Activated naive CD8-positive, alpha-beta T cell (primary cell): Measurements from ENCODE around the gene RABGAP1.
A peak's percentile ranks its signal among the peaks of the same experiment; 100 is the strongest.

ENCODE experiments used
- H3K27ac Mint-ChIP-seq: one replicate; pipeline ENCODE4 v1.8.0; 2021; ENCODE audit warnings: mixed read lengths
- H3K27me3 Mint-ChIP-seq: one replicate; pipeline ENCODE4 v1.8.0; 2021; ENCODE audit warnings: mixed read lengths
- H3K36me3 Mint-ChIP-seq: one replicate; pipeline ENCODE4 v1.8.0; 2021; ENCODE audit warnings: mixed read lengths
- H3K4me1 Mint-ChIP-seq: one replicate; pipeline ENCODE4 v1.8.0; 2021; ENCODE audit warnings: low read depth, mixed read lengths
- H3K4me3 Mint-ChIP-seq: one replicate; pipeline ENCODE4 v1.8.0; 2021; ENCODE audit warnings: mild to moderate bottlenecking, mixed read lengths
- H3K9me3 Mint-ChIP-seq: one replicate; pipeline ENCODE4 v1.8.0; 2021; ENCODE audit warnings: low read depth, mixed read lengths

Gene RABGAP1

GRCh38 chr9:123011380-123011779, 70.6 kb downstream of the RABGAP1 start:
- Mint-ChIP-seq H3K36me3 (peaks cover 26% of the 10 kb centered on the region), H3K27me3 (no peaks in the 10 kb centered on the region), H3K9me3 (no peaks in the 10 kb centered on the region), H3K4me3 (no peak overlapping the region), H3K27ac (no peak overlapping the region), H3K4me1 (no peaks in the 10 kb centered on the region)

DNA sequence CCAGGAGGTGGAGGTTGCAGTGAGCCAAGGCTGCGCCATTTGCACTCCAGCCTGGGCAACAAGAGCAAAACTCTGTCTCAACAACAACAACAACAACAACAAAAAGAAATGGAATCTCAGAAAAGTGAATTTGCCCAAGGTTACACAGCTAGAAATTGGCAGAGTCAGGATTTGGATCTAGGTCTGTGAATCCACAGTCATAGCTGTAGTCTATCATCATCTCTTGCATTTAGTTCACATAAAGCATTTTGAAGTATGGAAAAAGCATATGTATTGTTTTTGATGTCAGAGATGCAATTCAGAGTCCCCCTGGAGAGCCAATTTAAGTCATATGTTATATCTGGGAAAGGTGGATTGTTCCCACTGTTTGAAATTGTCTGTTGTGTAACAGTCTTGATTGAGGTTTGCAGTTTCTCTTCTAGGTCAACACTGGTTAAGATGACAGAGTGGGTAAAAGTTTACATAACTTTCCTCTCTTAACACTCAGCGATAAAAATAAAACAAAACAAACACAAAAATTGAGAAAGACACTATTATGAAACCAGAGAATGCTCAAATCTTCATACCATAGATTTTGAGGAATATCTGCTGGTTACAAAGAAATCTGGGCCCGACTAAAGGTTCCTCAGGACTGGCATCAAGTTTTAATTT, 71.2 kb downstream of the RABGAP1 start:
- Mint-ChIP-seq H3K36me3 (peaks cover 26% of the 10 kb centered on the region), H3K9me3 (no peaks in the 10 kb centered on the region), H3K4me3 (no peak overlapping the region), H3K4me1 (no peaks in the 10 kb centered on the region), H3K27me3 (no peaks in the 10 kb centered on the region), H3K27ac (no peak overlapping the region)

DNA sequence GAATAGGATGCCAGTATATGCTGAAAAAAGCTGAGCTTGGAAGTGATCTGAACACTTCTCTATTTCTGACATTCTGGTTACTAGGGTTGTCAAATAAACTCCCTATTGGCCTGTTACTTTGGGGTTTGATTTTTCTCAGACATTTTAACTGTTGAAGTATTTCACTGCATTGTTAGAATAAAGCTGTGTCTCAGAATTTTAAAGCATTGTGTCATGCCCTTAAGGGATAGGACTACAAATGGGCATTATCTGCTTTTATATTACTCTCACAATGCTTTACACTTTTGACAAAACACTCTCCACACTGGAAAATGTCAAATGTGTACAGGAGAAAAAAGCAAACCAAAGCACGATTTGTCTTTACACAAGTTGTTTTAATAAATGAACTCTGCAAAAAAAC, 75.8 kb downstream of the RABGAP1 start:
- H3K27ac Mint-ChIP-seq, result no peak overlapping the region
- H3K4me1 Mint-ChIP-seq, result no peaks in the 10 kb centered on the region
- no peaks in the 10 kb centered on the region for H3K9me3 Mint-ChIP-seq
- peaks cover 33% of the 10 kb centered on the region for H3K36me3 Mint-ChIP-seq
- no peak overlapping the region for H3K4me3 Mint-ChIP-seq
- no peaks in the 10 kb centered on the region for H3K27me3 Mint-ChIP-seq

GRCh38 chr9:123020796-123021195, 80.0 kb downstream of the RABGAP1 start:
- Mint-ChIP-seq H3K27ac (no peak overlapping the region), H3K27me3 (no peaks in the 10 kb centered on the region), H3K4me3 (no peak overlapping the region), H3K36me3 (peaks cover 18% of the 10 kb centered on the region), H3K9me3 (no peaks in the 10 kb centered on the region), H3K4me1 (no peaks in the 10 kb centered on the region)

DNA sequence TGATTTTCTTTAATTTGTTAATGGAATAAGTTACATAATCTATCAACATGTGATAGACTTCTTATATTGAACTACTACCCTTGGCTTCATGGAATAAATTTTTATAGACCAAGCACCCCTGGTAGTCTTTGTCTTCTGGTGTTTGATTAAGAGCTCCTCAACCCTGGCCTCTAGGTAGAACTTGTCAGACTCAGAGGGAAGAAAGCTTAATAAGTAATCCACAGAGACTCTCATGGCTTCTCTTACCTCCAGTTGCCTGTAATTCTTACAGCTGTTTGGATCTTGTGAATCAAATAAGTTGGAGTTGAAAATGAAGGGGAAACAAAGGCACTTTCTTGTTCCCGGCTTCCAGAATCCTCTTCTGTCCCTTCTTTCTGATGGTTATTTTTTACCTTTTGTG, 85.6 kb downstream of the RABGAP1 start:
- Mint-ChIP-seq H3K4me1 (no peaks in the 10 kb centered on the region), H3K4me3 (no peak overlapping the region), H3K36me3 (peaks cover 19% of the 10 kb centered on the region), H3K27ac (no peak overlapping the region), H3K27me3 (no peaks in the 10 kb centered on the region), H3K9me3 (no peaks in the 10 kb centered on the region)

DNA sequence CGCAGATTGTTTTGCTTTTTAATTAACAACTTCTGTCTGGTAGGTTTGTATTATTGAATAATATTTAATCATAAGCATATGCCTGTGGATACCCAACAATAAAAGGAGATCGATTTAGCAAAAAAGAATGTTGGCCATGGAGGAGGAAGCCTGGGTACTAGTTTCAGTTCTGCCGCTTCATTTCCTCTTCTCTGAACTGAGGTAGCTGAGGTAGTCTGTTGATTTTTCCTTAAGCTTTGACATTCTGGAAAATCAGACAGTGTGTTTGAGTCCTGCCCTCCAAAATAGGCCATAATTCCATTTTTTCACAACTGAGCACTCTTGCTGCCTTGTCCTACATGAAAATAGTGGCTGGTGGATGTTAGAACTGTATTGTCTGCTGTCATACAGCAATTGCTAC, 86.7 kb downstream of the RABGAP1 start:
- Mint-ChIP-seq H3K9me3 (no peaks in the 10 kb centered on the region), H3K4me1 (no peaks in the 10 kb centered on the region), H3K27ac (no peak overlapping the region), H3K4me3 (no peak overlapping the region), H3K27me3 (no peaks in the 10 kb centered on the region), H3K36me3 (peaks cover 16% of the 10 kb centered on the region)

GRCh38 chr9:123028136-123028535, 87.3 kb downstream of the RABGAP1 start:
- no peaks in the 10 kb centered on the region for H3K27me3 Mint-ChIP-seq
- no peaks in the 10 kb centered on the region for H3K4me1 Mint-ChIP-seq
- H3K4me3 Mint-ChIP-seq, result no peak overlapping the region
- peaks cover 12% of the 10 kb centered on the region for H3K36me3 Mint-ChIP-seq
- no peak overlapping the region for H3K27ac Mint-ChIP-seq
- H3K9me3 Mint-ChIP-seq, result no peaks in the 10 kb centered on the region

DNA sequence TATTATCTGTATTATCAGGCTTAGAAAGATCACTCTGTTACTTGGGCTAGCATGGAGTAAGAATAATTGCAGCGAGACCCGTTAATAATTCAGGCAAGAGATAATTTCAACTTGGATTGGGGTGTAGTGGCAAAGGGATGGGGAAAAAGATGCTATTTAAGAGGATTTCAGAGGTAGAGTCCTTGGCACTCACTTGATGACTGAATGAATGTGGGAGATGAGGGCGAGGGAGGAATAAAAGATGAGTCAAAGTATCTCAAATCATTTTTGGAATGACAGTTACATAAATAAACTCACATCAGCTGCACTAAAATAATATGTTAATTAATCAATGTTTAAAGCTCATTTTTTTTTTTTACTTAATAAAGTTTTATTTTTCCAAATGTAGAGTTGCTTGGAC, 88.2 kb downstream of the RABGAP1 start:
- Mint-ChIP-seq H3K4me3 (no peak overlapping the region), H3K27ac (no peak overlapping the region), H3K4me1 (peaks cover 4% of the 10 kb centered on the region), H3K27me3 (no peaks in the 10 kb centered on the region), H3K36me3 (peaks cover 12% of the 10 kb centered on the region), H3K9me3 (no peaks in the 10 kb centered on the region)

DNA sequence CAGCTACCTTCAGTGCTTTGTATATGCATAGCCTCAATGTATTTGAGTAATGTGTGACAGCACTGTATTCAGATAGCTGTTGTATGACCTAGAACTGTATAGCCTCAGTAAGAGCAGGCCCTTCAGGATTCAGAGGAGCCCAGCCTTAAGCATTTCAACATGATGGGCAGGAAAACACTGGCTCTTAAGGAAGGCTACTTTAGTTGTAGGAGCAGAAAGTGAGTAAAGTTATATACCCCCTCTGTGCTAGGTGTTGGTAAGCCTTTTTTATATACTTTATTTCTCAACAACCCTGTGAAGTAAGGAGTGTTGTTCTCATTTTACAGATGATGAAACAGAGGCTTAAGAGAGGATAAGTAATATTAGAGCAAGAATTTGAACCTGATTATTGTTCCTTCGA, 91.1 kb downstream of the RABGAP1 start:
- Mint-ChIP-seq H3K4me1 (peaks cover 9% of the 10 kb centered on the region), H3K27me3 (no peaks in the 10 kb centered on the region), H3K36me3 (peaks cover 13% of the 10 kb centered on the region), H3K27ac (no peak overlapping the region), H3K9me3 (no peaks in the 10 kb centered on the region), H3K4me3 (no peak overlapping the region)

GRCh38 chr9:123033352-123033751, 92.5 kb downstream of the RABGAP1 start, which contains the start of gene GPR21:
Gene GPR21 (plus strand): TSS chr9:123033667. CDS start chr9:123034567, 900 bp downstream.
- Mint-ChIP-seq H3K27me3 (no peaks in the 10 kb centered on the region), H3K36me3 (peaks cover 10% of the 10 kb centered on the region), H3K4me3 (no peak within 1 kb of the TSS), H3K4me1 (peaks cover 11% of the 10 kb centered on the region), H3K9me3 (no peaks in the 10 kb centered on the region), H3K27ac (no peak within 1 kb of the TSS)

DNA sequence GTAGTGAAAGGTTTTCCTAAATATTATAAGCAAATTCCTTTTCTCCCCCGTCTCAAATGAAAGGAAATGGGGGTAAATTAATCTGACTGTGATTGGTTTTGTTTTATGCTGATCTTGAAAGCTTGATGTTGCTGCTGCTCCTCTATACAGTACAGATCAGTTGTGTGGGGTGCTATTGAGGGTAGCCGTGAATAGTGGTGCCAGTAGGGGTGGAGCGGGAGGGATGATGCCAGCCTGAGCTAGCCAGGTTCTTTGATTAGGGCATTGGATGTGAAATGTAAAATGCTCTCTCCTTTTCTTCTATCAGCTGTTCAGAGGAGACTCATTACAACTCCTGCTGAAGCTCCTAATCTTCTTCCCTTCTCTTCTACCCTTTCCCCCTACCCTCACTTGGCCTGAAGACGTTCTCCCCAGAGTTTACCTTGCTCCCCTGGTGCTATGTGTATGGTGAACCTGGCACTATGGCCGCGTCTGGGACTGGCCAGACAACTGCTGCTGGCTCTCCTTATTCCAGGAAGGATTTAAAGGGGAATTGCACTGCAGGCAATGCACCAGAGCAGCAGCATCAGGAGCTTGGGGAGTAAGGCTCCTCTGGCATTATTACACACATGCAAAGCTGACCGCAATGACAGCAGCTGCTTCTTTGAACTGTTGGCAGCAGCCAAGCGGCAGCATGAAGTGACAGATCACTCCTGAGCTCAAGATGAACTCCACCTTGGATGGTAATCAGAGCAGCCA, 93.2 kb downstream of the RABGAP1 start:
- H3K27ac Mint-ChIP-seq, result no peak overlapping the region
- H3K36me3 Mint-ChIP-seq, result peaks cover 8% of the 10 kb centered on the region
- H3K9me3 Mint-ChIP-seq, result no peaks in the 10 kb centered on the region
- H3K4me1 Mint-ChIP-seq, result peaks cover 11% of the 10 kb centered on the region
- H3K27me3 Mint-ChIP-seq, result no peaks in the 10 kb centered on the region
- H3K4me3 Mint-ChIP-seq, result no peak overlapping the region

- Mint-ChIP-seq H3K4me1 (peaks cover 11% of the 10 kb centered on the region), H3K9me3 (no peaks in the 10 kb centered on the region), H3K36me3 (peaks cover 8% of the 10 kb centered on the region), H3K4me3 (no peak overlapping the region), H3K27ac (no peak overlapping the region), H3K27me3 (no peaks in the 10 kb centered on the region)
These were observed 94.2 kb downstream of the RABGAP1 start for GRCh38 chr9:123034881-123035510.

DNA sequence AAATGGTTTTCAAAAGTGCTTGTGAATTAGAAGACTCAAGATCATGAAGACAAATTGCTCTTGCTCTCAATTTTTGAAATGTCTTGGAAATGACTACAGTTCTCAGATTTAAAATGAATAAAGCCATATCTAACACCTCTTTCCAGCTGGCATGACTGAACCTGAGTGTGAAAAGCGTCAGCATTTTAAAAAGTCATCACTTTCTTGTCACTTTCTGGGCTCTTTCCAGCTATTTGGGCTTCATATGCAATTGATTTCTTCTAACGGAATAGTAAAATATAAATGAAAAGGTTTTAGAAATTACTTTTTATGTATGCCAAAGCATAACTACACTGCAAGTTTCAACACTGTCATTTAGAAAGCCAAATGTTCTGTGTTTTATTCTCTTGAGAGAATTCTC, 95.0 kb downstream of the RABGAP1 start:
- Mint-ChIP-seq H3K27me3 (no peaks in the 10 kb centered on the region), H3K4me1 (peaks cover 11% of the 10 kb centered on the region), H3K4me3 (no peak overlapping the region), H3K9me3 (no peaks in the 10 kb centered on the region), H3K36me3 (peaks cover 9% of the 10 kb centered on the region), H3K27ac (no peak overlapping the region)

DNA sequence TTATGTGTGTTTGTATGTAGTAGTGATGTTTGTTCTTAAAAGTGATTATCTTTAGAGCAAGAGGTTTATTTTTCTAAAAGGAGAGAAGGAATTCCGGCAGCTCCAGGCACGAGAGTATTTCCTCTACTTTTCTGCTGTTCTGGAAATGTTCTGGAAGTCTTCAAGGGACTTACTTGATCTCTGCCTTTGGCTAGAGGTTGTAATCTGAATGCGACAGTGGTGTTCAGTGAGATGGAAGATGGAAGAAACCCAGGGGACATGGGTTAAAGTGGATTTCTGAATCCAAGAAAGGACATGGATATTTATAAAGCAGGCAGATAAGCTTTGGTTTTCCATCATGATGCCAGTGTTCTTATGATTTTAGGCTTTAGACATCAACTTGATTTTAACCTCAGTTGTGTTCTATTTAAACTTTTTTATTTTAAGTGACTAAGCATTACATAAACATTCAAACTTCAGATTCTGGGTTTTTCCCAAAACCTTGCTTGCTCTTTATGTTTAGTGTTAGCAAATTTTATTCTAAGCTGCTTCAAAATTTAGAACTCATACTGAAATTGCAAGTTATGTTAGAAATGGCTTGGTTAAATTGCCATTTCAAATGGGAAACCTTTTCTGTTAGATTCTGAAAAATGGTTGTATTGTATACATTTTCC, 96.2 kb downstream of the RABGAP1 start:
- no peaks in the 10 kb centered on the region for H3K27me3 Mint-ChIP-seq
- peaks cover 11% of the 10 kb centered on the region for H3K4me1 Mint-ChIP-seq
- H3K4me3 Mint-ChIP-seq, result no peak overlapping the region
- H3K9me3 Mint-ChIP-seq, result no peaks in the 10 kb centered on the region
- peak overlapping the region; percentile 13 for H3K27ac Mint-ChIP-seq
- H3K36me3 Mint-ChIP-seq, result peaks cover 17% of the 10 kb centered on the region

DNA sequence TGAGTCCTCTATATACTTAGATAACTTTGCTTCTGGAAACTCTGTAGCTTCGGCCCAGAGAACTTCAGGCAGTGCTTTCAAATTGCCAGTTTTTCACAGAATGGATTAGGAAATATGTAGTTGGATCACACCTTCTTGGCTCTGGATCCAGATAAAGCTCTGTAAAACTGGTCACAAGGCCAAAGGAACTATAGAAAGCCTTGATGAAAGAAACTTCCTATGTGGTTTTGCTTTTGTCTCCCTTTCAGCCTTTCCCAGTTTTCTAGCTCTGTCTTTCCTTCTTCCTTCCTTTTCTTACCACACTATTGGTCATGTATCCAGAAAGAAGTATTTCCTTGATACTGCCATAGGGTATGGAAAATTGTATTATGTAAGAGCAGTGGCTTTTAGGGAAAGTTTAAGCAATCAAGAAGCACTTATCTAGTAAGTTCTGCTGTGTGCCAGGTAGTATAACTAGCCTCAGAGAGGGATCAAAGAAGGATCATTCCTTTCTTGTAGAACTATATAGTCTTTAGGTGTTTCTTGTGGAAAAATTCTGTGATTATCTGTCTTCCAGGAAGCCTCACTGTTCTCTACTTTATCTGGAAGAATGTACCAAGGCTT, 98.9 kb downstream of the RABGAP1 start:
- H3K27ac Mint-ChIP-seq, result no peak overlapping the region
- peaks cover 28% of the 10 kb centered on the region for H3K36me3 Mint-ChIP-seq
- H3K9me3 Mint-ChIP-seq, result no peaks in the 10 kb centered on the region
- no peak overlapping the region for H3K4me3 Mint-ChIP-seq
- H3K4me1 Mint-ChIP-seq, result peaks cover 5% of the 10 kb centered on the region
- no peaks in the 10 kb centered on the region for H3K27me3 Mint-ChIP-seq
